Karpas-422 (cell line): ENCODE results near the gene HOTAIR. TPM values are rescaled to one million over a fixed set of nuclear protein-coding genes. Genes with fewer than 3 reads are reported as not detected.

Source experiments
- DNase-seq: peaks from one replicate; pipeline ENCODE4 v3.0.0-alpha.2; 2015
- H2AFZ ChIP-seq: fragments of 200-600 bp; sonication (generic); 2 replicates; pipeline ENCODE4 v1.6.1; 2014; ENCODE audit warnings: antibody characterized with exemption, low read length, mixed read lengths
- H3K27ac ChIP-seq: fragments of 200-600 bp; sonication (generic); 2 replicates; pipeline ENCODE4 v1.5.1; 2014; ENCODE audit warnings: mild to moderate bottlenecking, low read length, moderate library complexity
- H3K27me3 ChIP-seq: fragments of 200-600 bp; sonication (generic); 2 replicates; pipeline ENCODE4 v1.6.1; 2014; ENCODE audit warnings: low read length, mixed read lengths
- H3K36me3 ChIP-seq: fragments of 200-600 bp; sonication (generic); 2 replicates; pipeline ENCODE4 v1.6.1; 2014; ENCODE audit warnings: low read length, mixed read lengths; ENCODE audit not compliant: insufficient read depth
- H3K4me1 ChIP-seq: fragments of 200-600 bp; sonication (generic); 2 replicates; pipeline ENCODE4 v1.6.1; 2014; ENCODE audit warnings: mild to moderate bottlenecking, low read length, mixed read lengths
- H3K4me2 ChIP-seq: fragments of 200-600 bp; sonication (generic); 2 replicates; pipeline ENCODE4 v1.6.1; 2014; ENCODE audit warnings: low read length, low read depth, mild to moderate bottlenecking; ENCODE audit not compliant: poor library complexity, severe bottlenecking
- H3K4me3 ChIP-seq: fragments of 200-600 bp; sonication (generic); 2 replicates; pipeline ENCODE4 v1.5.1; 2014; ENCODE audit warnings: mild to moderate bottlenecking, antibody characterized with exemption, low read length, mixed read lengths
- H3K79me2 ChIP-seq: fragments of 200-600 bp; sonication (generic); 2 replicates; pipeline ENCODE4 v1.6.1; 2014; ENCODE audit warnings: mild to moderate bottlenecking, low read length, mixed read lengths
- H3K9ac ChIP-seq: fragments of 200-600 bp; sonication (generic); 2 replicates; pipeline ENCODE4 v1.6.0; 2014; ENCODE audit warnings: low read length
- H3K9me2 ChIP-seq: fragments of 200-600 bp; sonication (generic), shearing (Covaris generic); replicated peaks from 2 replicates; pipeline ENCODE4 v1.6.0; 2014; ENCODE audit warnings: mild to moderate bottlenecking, low read length, moderate library complexity; ENCODE audit not compliant: insufficient read depth
- H3K9me3 ChIP-seq: fragments of 300-700, 200-600 bp; sonication (generic); 2 replicates; pipeline ENCODE4 v1.6.1; 2014; ENCODE audit warnings: low read length, mixed read lengths
- H4K20me1 ChIP-seq: fragments of 200-600 bp; sonication (generic); 2 replicates; pipeline ENCODE4 v1.6.1; 2014; ENCODE audit warnings: mild to moderate bottlenecking, antibody characterized with exemption, low read length, low read depth; ENCODE audit not compliant: insufficient read depth
- total RNA-seq: library from RNA; depleted of rRNA; stranded (reverse); fragments of >200 nt; shearing (Covaris generic); gene quantifications from 2 replicates; pipeline ENCODE4 v1.2.3, GENCODE V29; 2014; ENCODE audit warnings: low replicate concordance

Gene HOTAIR
- total RNA-seq, 1 experiment from 2014 or later: 0.07 TPM

DNA sequence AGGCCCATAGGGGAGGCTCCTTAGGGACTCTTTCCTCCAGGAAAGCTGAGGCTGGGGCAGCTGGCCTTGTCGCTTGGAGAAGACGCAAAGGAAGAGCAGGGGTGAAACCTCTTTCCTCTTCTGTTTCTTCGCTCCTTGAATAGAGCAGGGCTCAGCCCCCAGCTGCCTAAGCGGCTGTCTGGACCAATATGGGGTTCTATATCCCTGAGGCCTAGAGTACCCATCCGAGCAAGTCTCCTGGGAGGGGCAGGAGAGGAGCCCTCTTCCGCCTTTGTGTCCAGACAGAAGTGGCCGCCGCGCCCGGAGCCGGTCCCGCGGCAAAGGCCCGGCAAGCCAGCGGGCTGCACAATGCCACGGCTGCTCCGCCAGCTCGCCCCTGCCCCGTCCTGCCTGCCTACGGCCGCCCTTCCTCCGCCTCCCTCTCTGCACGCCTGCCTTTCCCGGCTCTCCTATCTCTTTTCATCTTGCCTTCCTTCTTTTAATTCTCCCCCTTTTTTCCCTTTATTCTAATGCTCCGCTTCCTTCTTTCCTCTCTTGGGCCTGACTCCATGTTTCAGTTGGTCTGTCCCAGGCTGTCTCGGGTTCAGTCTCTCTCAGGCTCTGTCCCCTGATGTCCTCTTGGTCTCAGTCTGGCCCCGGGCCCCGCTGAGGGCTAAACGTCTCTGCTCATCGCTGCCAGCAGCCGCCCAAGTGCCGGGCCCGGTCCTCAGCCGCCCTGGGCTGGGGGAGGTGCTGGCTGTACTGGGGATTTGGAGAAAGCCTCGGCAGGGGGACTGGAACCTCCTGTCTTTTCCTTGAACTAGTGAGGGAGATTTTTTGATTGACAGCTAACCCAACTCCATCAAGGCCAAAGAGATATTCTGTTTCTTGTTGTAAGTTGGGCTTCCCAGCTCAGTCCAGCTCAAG is 22.7 kb upstream of the HOTAIR start:
- Histone ChIP-seq H3K9me3 (no peaks in the 10 kb centered on the region), H2AFZ (no peak overlapping the region), H3K9ac (no peak overlapping the region), H4K20me1 (no peaks in the 10 kb centered on the region), H3K36me3 (no peaks in the 10 kb centered on the region), H3K79me2 (no peaks in the 10 kb centered on the region), H3K4me3 (no peak overlapping the region), H3K4me1 (peaks cover 14% of the 10 kb centered on the region), H3K27ac (no peak overlapping the region), H3K27me3 (no peaks in the 10 kb centered on the region), H3K9me2 (no peaks in the 10 kb centered on the region), H3K4me2 (no peak overlapping the region)
- no peak for DNase-seq

DNA sequence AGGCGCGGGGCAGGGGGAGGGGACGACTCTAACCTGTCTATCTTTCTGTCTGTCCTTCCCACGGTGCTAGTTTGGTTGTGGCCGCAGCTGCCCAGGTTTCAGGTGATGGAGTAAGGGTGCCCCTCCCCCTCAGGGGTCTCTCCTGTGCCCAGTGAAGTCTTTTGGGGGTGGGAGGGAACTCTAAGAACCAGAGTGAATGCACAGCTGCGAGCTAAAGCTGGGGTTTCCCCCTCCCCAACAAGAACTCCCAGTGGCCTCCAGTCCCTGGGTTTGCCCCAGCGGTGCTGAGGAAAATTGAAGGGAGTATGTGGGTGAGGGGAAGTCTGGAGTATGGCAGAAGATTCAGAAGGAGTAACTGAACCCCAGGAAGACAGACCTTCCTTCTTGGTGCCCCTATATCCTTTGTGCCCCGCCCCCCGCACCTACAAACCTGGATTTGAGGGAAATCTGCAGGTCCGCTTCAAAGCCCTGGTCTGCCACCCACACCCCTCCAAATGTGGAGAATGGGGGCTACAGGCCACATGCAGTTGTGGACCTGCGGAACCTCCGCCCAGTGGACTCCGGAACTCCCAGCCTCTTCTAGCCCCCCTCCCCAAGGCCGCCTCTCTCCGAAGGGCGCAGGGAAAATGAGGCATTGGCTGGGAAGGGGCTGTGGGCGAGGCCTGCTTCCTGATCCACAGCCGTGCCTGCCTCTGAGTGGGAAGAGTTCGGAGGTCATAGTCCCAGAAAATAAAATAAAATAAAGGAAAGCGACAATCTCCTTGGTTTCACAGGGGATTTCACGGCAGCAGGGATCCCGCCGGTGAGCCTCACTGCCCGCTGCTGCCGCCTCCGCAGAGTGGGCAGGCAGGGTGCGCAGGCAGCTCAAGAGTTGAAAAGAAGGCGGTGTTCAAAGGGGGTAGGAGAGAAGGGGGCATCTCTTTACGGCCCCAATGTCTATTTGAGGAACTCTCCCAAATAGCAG is 21.8 kb upstream of the HOTAIR start:
- no peaks in the 10 kb centered on the region for H3K36me3 ChIP-seq
- peaks cover 14% of the 10 kb centered on the region for H3K4me1 ChIP-seq
- peak overlapping the region; percentile 60 for H3K4me2 ChIP-seq
- peak overlapping the region; percentile 57; the same call in 1 of the 2 replicates for H3K4me3 ChIP-seq
- no peak for DNase-seq
- H2AFZ ChIP-seq: 0 out of 2 replicates have a peak overlapping the region, but pooled peaks have one; percentile 48
- no peaks in the 10 kb centered on the region for H3K9me3 ChIP-seq
- H3K9me2 ChIP-seq: no peaks in the 10 kb centered on the region
- no peaks in the 10 kb centered on the region for H3K27me3 ChIP-seq
- H3K27ac ChIP-seq: no peak overlapping the region
- H4K20me1 ChIP-seq: no peaks in the 10 kb centered on the region
- no peaks in the 10 kb centered on the region for H3K79me2 ChIP-seq
- H3K9ac ChIP-seq: peak overlapping the region; percentile 64; the same call in 1 of the 2 replicates

DNA sequence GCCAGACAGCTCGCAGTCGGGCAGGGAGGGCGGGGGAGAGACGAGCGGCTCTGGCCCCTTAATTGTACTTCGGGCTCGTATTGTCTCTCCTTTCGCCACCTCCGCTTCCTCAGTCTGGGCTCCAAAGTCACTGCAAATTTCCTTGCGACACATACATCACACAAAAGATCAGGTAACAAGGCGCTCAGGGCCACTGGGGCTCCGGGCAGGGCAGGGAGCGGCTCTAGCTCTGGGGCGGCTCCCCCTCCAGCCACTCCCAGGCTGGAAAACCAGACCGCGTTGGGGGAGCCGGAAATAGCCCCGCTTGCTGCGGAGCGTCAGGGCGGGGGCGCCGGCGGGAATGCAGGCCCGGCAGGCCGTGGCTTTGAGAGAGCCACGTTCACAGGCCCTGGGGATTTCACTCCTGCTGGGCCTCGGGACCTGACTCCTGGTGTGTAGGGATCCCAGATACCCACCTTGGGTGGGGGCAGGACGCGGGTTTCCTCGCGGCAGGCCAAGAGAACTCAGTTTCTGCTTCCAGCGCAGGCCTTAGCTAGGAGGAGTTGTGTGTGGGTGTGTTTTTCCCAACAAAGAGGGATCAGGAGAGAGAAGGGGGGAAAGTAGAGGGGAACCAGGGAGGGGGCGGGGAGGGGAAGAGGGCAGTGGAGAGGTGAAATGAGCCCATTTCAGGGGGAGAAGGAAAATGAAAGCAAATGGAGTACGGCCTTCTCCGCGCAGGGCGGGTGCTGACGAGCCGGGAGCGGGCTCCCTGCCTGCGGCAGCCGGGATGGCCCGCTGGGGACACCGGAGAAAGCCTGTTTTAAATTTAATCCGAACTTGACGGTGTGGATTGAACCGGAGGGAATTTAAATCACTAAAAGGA is 20.9 kb upstream of the HOTAIR start:
- no peak overlapping the region for H3K27ac ChIP-seq
- H3K27me3 ChIP-seq: no peaks in the 10 kb centered on the region
- H3K9me3 ChIP-seq: no peaks in the 10 kb centered on the region
- peak overlapping the region; percentile 60 for H3K4me2 ChIP-seq
- H3K4me1 ChIP-seq: peaks cover 14% of the 10 kb centered on the region
- no peaks in the 10 kb centered on the region for H3K79me2 ChIP-seq
- no peaks in the 10 kb centered on the region for H3K36me3 ChIP-seq
- peak overlapping the region; percentile 64 for H3K9ac ChIP-seq
- peak overlapping the region; percentile 57; the same call in 1 of the 2 replicates for H3K4me3 ChIP-seq
- peak overlapping the region; percentile 48; the same call in 1 of the 2 replicates for H2AFZ ChIP-seq
- no peak for DNase-seq
- no peaks in the 10 kb centered on the region for H3K9me2 ChIP-seq
- no peaks in the 10 kb centered on the region for H4K20me1 ChIP-seq

DNA sequence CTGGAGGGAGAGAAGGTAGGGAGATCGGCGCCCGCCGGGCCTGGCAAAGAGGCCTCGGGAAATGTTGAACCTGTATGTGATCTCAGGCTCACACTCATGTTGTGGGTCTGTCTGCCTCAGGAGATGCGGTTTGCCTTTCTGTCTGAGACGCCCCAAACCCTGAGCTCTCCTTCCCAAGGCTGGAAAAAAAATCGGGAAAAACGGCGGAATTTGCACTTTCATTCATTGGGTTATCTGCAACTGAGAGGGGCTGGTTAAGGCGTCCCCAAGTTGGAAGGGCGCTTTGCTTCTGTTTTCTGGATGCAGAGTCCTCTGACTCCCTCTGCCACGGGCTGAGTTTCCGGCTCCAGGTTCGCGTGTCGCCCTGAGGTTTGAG is 20.2 kb upstream of the HOTAIR start:
- H4K20me1 ChIP-seq: no peaks in the 10 kb centered on the region
- H3K4me2 ChIP-seq: peak overlapping the region; percentile 60
- no peaks in the 10 kb centered on the region for H3K27me3 ChIP-seq
- peak overlapping the region; percentile 57; the same call in 1 of the 2 replicates for H3K4me3 ChIP-seq
- H3K9me2 ChIP-seq: no peaks in the 10 kb centered on the region
- no peak overlapping the region; the same call in 1 of the 2 replicates for H3K9ac ChIP-seq
- no peaks in the 10 kb centered on the region for H3K36me3 ChIP-seq
- no peaks in the 10 kb centered on the region for H3K9me3 ChIP-seq
- H2AFZ ChIP-seq: no peak overlapping the region
- no peak overlapping the region for H3K27ac ChIP-seq
- peaks cover 14% of the 10 kb centered on the region for H3K4me1 ChIP-seq
- DNase-seq: no peak
- H3K79me2 ChIP-seq: no peaks in the 10 kb centered on the region

DNA sequence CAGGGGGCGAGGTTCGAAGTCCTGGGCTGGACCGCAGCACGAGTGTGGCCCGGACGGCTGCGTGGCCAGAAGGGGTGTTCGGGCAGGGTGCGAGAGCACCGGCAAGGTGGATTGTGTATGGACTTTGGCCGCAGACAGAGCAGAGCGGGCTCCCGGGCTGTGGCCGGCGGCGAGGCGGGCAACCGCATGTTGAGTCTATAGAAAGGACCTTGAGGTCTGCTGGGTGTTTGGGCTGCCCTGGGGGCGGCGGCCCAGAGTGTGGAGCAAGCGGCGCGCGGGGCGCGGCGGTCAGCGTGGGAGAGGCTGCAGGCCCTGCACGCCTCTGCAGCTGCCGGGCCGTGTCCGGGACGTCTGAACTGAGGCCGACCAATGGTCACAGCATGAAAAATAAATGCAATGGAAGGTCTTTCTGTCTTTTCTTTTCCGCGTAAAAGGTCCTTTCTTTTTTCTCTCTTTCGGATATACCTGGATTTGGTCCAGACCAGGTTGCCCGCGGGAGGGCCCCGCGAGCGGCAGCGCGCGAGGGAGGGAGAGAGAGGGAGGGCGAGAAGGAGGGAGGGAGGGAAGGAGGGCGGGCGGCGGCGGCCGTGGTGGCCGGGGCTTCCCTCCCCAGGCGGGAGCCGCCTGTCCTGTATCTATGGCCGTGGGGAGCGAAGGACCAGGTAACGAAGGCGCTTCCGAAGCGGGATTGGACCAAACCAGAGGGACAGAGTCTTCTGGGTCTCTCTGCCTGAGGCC is 19.7 kb upstream of the HOTAIR start:
- no peak for DNase-seq
- no peak overlapping the region for H3K27ac ChIP-seq
- H3K4me2 ChIP-seq: peak overlapping the region; percentile 60
- H3K4me1 ChIP-seq: peaks cover 18% of the 10 kb centered on the region
- H4K20me1 ChIP-seq: no peaks in the 10 kb centered on the region
- no peak overlapping the region for H2AFZ ChIP-seq
- H3K9me2 ChIP-seq: no peaks in the 10 kb centered on the region
- H3K36me3 ChIP-seq: no peaks in the 10 kb centered on the region
- no peak overlapping the region for H3K9ac ChIP-seq
- H3K79me2 ChIP-seq: no peaks in the 10 kb centered on the region
- H3K27me3 ChIP-seq: no peaks in the 10 kb centered on the region
- no peaks in the 10 kb centered on the region for H3K9me3 ChIP-seq
- no peak overlapping the region for H3K4me3 ChIP-seq

DNA sequence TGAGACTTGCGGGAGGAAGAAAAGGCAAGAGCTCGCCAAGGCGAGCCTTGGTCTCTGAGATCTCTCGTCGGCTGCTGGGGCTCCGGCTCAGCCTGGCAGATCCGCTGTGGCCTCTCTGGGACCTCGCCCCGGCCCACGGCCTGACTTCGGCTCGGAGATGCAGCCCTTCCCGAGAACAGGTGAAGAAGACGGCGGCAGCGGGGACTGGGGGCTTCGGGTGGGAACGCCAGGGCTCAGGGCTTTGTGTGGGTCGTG is 19.2 kb upstream of the HOTAIR start:
- Histone ChIP-seq H3K79me2 (no peaks in the 10 kb centered on the region), H3K4me3 (no peak overlapping the region), H3K36me3 (no peaks in the 10 kb centered on the region), H3K27ac (no peak overlapping the region), H2AFZ (no peak overlapping the region), H3K4me1 (peaks cover 22% of the 10 kb centered on the region), H3K9me3 (no peaks in the 10 kb centered on the region), H3K4me2 (no peak overlapping the region), H4K20me1 (no peaks in the 10 kb centered on the region), H3K27me3 (no peaks in the 10 kb centered on the region), H3K9ac (no peak overlapping the region), H3K9me2 (no peaks in the 10 kb centered on the region)
- DNase-seq: no peak

DNA sequence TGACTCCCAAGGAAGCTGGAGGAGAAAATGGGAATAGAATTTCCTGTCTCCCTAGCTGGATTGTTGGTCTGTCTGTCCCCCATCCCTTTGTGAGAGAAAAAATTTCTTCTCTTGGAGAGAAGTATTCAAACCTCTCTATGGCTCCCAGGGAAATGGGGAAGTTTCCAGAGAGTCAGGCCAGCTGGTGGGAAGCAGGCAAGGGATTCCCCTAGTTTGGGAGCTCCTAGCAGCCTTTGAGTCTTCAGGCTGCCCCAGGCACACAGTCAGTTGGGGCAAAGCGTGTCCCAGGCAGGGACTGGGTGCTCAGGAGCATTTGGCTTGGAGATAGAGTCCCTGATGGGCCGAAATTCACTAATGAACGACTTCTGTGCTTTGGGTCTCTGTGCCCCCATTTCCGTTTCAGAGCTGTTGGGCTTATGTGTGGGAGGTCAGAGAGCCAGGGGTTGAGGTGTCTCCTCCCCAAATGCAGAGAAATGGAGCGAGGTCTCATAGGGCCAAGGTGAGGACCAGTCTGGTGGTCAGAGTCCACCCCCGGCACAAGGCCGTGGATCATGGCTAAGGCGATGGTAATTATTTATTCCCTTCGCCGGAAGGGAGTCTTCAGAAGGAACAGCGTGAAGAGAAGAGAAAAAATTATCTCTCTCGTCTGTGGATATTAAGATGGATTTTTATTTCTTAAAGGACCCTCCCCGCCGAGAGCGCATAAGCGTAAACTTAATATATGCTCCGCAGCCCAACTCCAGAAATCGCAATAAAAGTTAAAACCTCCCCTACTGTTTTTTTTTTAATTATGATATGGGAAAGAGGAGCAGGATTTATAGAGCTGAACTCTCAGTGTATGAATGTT is 18.6 kb upstream of the HOTAIR start:
- H3K4me1 ChIP-seq: peaks cover 28% of the 10 kb centered on the region
- no peaks in the 10 kb centered on the region for H3K36me3 ChIP-seq
- no peaks in the 10 kb centered on the region for H3K79me2 ChIP-seq
- no peak overlapping the region for H3K9ac ChIP-seq
- no peak overlapping the region for H3K4me2 ChIP-seq
- H3K9me3 ChIP-seq: no peaks in the 10 kb centered on the region
- H3K4me3 ChIP-seq: no peak overlapping the region
- H2AFZ ChIP-seq: no peak overlapping the region
- no peaks in the 10 kb centered on the region for H4K20me1 ChIP-seq
- H3K9me2 ChIP-seq: no peaks in the 10 kb centered on the region
- DNase-seq: no peak
- no peaks in the 10 kb centered on the region for H3K27me3 ChIP-seq
- H3K27ac ChIP-seq: no peak overlapping the region
